Sigmoid colon (tissue), 7 donors: Measurements from ENCODE around the gene EP300. TPM values are rescaled to one million over a fixed set of nuclear protein-coding genes. Genes with fewer than 3 reads are reported as not detected.
"Not testable (repeated sequence)": the region's sequence is repeated elsewhere in the genome, so short reads cannot be mapped to it uniquely, and the experiment has no call there.

Experiments
- DNase-seq: peaks from one replicate; pipeline ENCODE4 v3.0.0-alpha.2; 2019
- H3K27ac ChIP-seq, 4 donors: fragments of 200-600 bp; sonication (generic); one replicate each; pipeline ENCODE4 v1.5.1; 2016 to 2019; ENCODE audit warnings: mild to moderate bottlenecking in 1 of 4
- H3K27me3 ChIP-seq, 3 donors: fragments of 200-600 bp; sonication (generic); one replicate each; pipeline ENCODE4 v1.5.1; 2019; ENCODE audit warnings: mild to moderate bottlenecking in 1 of 3
- H3K36me3 ChIP-seq, 4 donors: fragments of 200-600 bp; sonication (generic); one replicate each; pipeline ENCODE4 v1.5.1; 2016 to 2019
- H3K4me1 ChIP-seq, 4 donors: fragments of 200-600 bp; sonication (generic); one replicate each; pipeline ENCODE4 v1.5.1; 2017 to 2019
- H3K4me3 ChIP-seq, 4 donors: fragments of 200-600 bp; sonication (generic); one replicate each; pipeline ENCODE4 v1.5.1; 2017 to 2019; ENCODE audit warnings: mild to moderate bottlenecking in 2 of 4, moderate library complexity in 1 of 4
- H3K9me3 ChIP-seq, 4 donors: fragments of 200-600 bp in 3 of 4; sonication (generic) in 3 of 4; one replicate each; pipeline versions ENCODE4 v1.5.1 to v1.6.1; 2013 to 2019
- EP300 ChIP-seq, 4 donors: sonication (generic); formaldehyde crosslinking; IDR thresholded peaks; one replicate each; pipeline ENCODE4 v1.6.1; 2017; ENCODE audit warnings: antibody characterized with exemption in 4 of 4
- POLR2A ChIP-seq, 2 donors: fragments of 450-650 bp; IDR thresholded peaks; one replicate each; pipeline ENCODE4 v1.6.1; 2016; ENCODE audit warnings: antibody characterized with exemption in 2 of 2, mild to moderate bottlenecking in 2 of 2, moderate library complexity in 2 of 2
- POLR2AphosphoS5 ChIP-seq, 4 donors: sonication (generic); formaldehyde crosslinking; IDR thresholded peaks; one replicate each; pipeline ENCODE4 v1.6.1; 2017; ENCODE audit warnings: antibody characterized with exemption in 4 of 4
- WGBS, 2 donors: extraction: QIAGEN DNeasy Blood & Tissue Kit; methylation state at CpG; one replicate each; pipeline ENCODE4 v1.1.7; 2013; 5-methylcytosine and 5-hydroxymethylcytosine counted together
- intact Hi-C: fragments of 100-400 bp; cut with DNase I; formaldehyde crosslinking; loops from one replicate; pipeline ENCODE4 v1.15.1; 2023
- polyA plus RNA-seq, 3 donors: library from polyadenylated mRNA; stranded (reverse); fragments of 200-250 nt; gene quantifications; one replicate each; pipeline ENCODE4 v1.2.3, GENCODE V29; 2013
- total RNA-seq, 4 donors: library from RNA; depleted of rRNA; stranded (reverse); fragments of >200 nt; gene quantifications; one replicate each; pipeline ENCODE4 v1.1.0, GENCODE V29; 2016
- TF ChIP-seq, protein P1 (sequence below), 4 experiments: fragments of 450-650 bp in 3 of 4; fragments of 200-600 bp in 1 of 4; IDR thresholded peaks; one replicate each; pipeline ENCODE4 v1.5.1; 2016 to 2019; ENCODE audit warnings: antibody characterized with exemption in 4 of 4, mild to moderate bottlenecking in 3 of 4, moderate library complexity in 2 of 4
- donor health status: healthy with polysubstance abuse.
- donor health status: Bipolar disorder and iron deficiency.
- donor health status: healthy.

Gene EP300
- total and polyA plus RNA-seq, 7 donors: 6.0 to 109 (median 59.6) TPM

DNA sequence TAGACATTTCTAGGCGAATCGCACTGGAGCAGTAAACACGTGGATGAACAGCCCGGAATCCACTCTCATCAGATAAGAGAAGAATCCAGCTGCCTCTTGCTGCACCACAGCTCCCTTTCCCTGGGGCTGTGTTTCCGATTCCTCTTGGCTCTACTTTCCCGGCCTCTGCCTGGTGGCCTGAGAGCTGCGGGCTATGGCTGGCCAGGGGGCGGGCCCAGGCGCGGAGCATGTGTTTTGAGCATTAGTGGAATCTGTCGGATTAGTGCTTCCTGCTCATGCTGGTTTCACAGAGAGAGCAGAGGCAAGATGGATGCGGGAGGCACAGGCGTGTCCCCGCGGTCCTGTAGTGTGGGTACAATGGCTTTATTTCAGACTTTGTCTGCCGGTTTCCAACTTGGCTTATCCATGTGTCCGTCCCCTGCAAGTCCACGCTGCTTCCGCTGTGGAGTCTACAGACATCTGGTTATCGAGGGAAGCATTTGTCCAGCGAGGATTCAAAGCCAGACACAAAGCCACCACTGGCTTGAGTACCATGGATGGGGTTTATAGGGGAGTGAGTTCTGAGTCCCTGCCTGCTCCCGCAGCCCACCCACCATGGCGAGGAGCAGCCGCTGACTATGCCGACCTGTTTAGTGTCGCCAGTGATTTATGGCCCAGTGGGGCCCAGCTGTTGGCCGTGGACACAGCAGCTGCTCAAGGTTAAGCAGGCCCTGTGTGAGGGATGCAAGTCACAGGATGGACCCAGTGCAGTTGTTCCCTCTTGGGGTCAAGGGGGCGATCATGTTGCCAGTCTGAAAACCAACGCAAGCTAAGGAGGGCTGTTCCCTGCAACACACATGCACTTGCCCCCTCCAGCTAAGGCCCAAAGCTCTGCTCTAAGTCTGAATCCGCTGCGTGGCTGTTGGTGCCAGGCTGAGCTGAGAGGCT, 43.3 kb upstream of the EP300 start:
- peak; percentile 89 for DNase-seq
- peak in 2 of 4 donors; percentile 29 to 54 for TF ChIP-seq POLR2AphosphoS5 (IDR thresholded peaks at IDR 0.05)
- TF ChIP-seq, protein P1, sequence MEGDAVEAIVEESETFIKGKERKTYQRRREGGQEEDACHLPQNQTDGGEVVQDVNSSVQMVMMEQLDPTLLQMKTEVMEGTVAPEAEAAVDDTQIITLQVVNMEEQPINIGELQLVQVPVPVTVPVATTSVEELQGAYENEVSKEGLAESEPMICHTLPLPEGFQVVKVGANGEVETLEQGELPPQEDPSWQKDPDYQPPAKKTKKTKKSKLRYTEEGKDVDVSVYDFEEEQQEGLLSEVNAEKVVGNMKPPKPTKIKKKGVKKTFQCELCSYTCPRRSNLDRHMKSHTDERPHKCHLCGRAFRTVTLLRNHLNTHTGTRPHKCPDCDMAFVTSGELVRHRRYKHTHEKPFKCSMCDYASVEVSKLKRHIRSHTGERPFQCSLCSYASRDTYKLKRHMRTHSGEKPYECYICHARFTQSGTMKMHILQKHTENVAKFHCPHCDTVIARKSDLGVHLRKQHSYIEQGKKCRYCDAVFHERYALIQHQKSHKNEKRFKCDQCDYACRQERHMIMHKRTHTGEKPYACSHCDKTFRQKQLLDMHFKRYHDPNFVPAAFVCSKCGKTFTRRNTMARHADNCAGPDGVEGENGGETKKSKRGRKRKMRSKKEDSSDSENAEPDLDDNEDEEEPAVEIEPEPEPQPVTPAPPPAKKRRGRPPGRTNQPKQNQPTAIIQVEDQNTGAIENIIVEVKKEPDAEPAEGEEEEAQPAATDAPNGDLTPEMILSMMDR (IDR thresholded peaks at IDR 0.05): no peak
- WGBS, 2 donors: 50 to 57% methylated on average over 31 of the region's 31 CpGs
- Histone ChIP-seq H3K27ac (peak overlapping the region; percentile 61 to 73 (median 66)), H3K9me3 (no peaks in the 10 kb centered on the region), H3K4me1 (peaks cover 0 to 15% (median 6%) of the 10 kb centered on the region in 4 donors), H3K4me3 (peak overlapping the region in 3 of 4 donors; percentile 34 to 44 (median 41)), H3K36me3 (no peaks in the 10 kb centered on the region), H3K27me3 (no peaks in the 10 kb centered on the region)
- intact Hi-C loops: loop anchor here (2.0 kb wide), 2 partner anchors 26 to 42 kb away; no protein-coding TSS in a partner anchor

DNA sequence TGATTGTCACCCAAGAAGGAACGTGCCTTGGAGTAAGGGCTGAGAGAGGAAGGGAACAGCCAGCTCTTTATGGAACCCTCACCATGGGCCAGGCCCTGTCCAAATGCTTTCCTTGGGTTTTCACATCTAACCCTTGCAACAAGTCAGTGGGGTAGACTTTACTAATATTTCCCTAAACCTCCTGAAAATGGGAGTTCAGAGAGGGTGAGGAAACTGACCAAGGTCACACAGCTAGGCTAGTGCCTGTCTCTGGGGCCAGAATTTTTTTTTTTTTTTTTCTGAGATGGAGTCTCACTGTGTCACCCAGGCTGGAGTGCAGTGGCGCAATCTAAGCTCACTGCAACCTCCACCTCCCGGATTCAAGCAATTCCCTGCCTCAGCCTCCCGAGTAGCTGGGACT, 42.6 kb upstream of the EP300 start:
- not testable (repeated sequence) for H3K36me3 ChIP-seq, H3K27me3 ChIP-seq, DNase-seq, H3K9me3 ChIP-seq, H3K4me3 ChIP-seq
- peak overlapping the region in 2 of 4 donors; percentile 63 to 73 for H3K27ac ChIP-seq
- intact Hi-C loops: loop anchor here (2.0 kb wide), 2 partner anchors 27 to 41 kb away; no protein-coding TSS in a partner anchor
- H3K4me1 ChIP-seq: peaks cover 0 to 15% (median 6%) of the 10 kb centered on the region in 4 donors
- WGBS, 2 donors: 87 to 92% methylated on average over 4 of the region's 4 CpGs

DNA sequence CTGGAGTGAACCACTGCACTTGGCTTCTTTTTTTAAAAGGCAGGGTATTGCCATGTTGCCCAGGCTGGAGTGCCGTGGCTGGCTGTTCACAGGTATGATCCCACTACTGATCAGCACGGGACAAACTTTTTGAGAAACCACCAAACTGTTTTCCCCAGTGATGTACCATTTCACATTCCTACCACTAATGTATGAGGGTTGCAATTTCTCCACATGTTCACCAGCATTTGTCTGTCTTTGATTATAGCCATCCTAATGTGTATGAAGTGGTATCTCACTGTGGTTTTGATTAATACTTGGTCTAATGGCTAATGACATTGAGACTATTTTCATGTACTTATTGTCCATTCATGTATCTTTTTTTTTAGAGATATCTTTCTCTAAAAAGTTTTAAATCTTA, 41.5 kb upstream of the EP300 start:
- TF ChIP-seq POLR2A (IDR thresholded peaks at IDR 0.05): no peak
- no peak for TF ChIP-seq POLR2AphosphoS5 (IDR thresholded peaks at IDR 0.05)
- no peaks in the 10 kb centered on the region for H3K36me3 ChIP-seq
- intact Hi-C loops: no loop called here
- H3K9me3 ChIP-seq: no peaks in the 10 kb centered on the region
- no peaks in the 10 kb centered on the region for H3K27me3 ChIP-seq
- 92 to 95% methylated on average over 2 of the region's 2 CpGs for WGBS, 2 donors
- no peak for DNase-seq
- peaks cover 0 to 15% (median 6%) of the 10 kb centered on the region in 4 donors for H3K4me1 ChIP-seq
- no peak overlapping the region for H3K27ac ChIP-seq
- H3K4me3 ChIP-seq: no peak overlapping the region

DNA sequence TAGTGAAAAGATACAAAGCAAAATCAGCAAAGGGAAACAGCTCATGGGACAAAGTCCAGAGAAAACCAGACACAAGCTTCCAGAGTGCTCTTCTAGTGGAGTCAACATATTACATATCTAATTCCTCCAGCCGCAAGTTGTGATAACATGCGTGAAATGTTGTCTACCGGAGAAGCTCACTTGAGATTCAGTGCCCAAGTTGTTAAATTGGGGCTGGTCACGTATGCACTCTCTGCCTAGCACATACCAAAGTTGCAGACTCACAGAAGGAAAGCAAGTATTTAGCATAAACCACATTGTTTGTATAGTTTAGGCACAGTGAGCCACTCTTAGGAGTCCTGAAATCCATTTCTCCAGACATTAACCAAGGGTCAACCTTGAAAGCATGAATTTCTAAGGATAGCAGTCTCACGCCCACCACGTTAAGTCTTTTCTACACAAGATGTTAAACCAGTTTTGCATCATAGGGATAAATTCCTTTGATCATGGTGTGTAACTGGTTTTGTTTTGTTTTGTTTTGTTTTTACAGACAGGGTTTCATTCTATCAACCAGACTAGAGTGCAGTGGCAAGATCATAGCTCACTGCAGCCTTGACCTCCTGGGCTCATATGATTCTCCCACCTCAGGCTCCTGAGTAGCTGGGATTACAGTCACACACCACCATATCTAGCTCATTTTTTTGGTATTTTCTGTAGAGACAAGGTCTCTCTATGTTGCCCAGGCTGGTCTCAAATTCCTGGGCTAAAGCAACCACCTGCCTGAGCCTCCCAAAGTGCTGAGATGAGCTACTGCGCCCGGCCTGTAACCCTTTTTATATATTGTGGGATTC, 39.5 kb upstream of the EP300 start:
- WGBS, 2 donors: 53 to 74% methylated on average over 8 of the region's 8 CpGs
- Histone ChIP-seq H3K27ac (no peak overlapping the region), H3K4me3 (no peak overlapping the region), H3K9me3 (no peaks in the 10 kb centered on the region), H3K4me1 (peaks cover 0 to 15% (median 6%) of the 10 kb centered on the region in 4 donors), H3K36me3 (no peaks in the 10 kb centered on the region), H3K27me3 (no peaks in the 10 kb centered on the region)
- TF ChIP-seq, protein P1 (IDR thresholded peaks at IDR 0.05): no peak
- TF ChIP-seq EP300 (IDR thresholded peaks at IDR 0.05) (no peak), POLR2A (IDR thresholded peaks at IDR 0.05) (no peak), POLR2AphosphoS5 (IDR thresholded peaks at IDR 0.05) (no peak)
- DNase-seq: no peak
- intact Hi-C loops: no loop called here

DNA sequence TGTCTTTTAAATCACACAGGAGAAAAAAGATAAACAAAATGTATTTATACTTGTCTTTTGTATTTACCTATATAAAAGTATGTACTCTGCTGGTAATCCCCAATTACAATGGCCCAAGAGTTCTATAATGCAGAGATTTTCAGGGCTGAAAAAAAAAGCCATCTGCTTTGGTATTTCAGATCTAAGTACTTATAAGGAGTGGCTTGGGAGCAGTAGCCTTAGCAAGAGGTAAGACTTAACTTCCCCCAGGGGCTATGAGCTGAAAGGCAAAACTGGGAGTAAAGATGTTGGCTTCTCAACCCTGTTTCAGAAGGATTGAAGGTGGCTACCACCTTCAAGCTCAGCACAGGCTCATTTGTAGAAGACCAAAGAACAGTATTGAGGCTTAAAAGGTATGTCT, 35.3 kb upstream of the EP300 start:
- Histone ChIP-seq H3K4me3 (no peak overlapping the region), H3K4me1 (no peaks in the 10 kb centered on the region), H3K27ac (no peak overlapping the region), H3K36me3 (no peaks in the 10 kb centered on the region), H3K27me3 (no peaks in the 10 kb centered on the region), H3K9me3 (no peaks in the 10 kb centered on the region)
- no peak for DNase-seq
- intact Hi-C loops: no loop called here
- TF ChIP-seq, protein P1 (IDR thresholded peaks at IDR 0.05): no peak
